ENCODE data around the gene TAF11L14. TPM values are rescaled to one million over a fixed set of nuclear protein-coding genes. Genes with fewer than 3 reads are reported as not detected.
"Not testable (repeated sequence)": the region's sequence is repeated elsewhere in the genome, so short reads cannot be mapped to it uniquely, and the experiment has no call there.

TAF11L14 gene
- total RNA-seq, 1 donor, result not detected

GRCh38 chr5:17655201-17655759 is 21.0 kb downstream of the TAF11L14 start:
- not testable (repeated sequence) for H3K4me3 ChIP-seq (ENCODE audit: low read length); H3K4me1 ChIP-seq (ENCODE audit: insufficient read depth, low read length); H3K9me3 ChIP-seq (ENCODE audit: low read depth, low read length); H3K27me3 ChIP-seq (ENCODE audit: insufficient read depth, low read length)

DNA sequence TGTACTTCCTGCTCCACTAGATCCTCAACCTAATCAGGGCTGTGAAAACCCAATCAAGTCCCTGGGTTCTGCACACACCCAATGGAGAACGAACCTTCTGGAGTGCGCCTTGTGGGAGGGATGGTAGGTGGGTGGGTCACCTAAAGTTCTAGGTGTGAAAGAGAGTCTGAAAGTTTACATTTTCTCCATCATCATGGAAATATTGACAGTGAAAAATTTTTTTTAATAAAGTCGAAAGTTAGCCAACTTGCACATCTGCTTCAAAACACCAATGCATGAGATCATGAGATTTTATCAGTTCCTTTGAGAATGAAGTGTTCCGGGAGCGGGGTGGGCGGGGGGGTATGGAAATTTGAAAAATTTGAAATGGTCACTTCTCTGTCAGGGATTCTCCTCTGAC is 21.7 kb downstream of the TAF11L14 start:
- Histone ChIP-seq H3K27me3 (ENCODE audit: insufficient read depth, low read length) (no peaks in the 10 kb centered on the region), H3K4me3 (ENCODE audit: low read length) (no peak overlapping the region), H3K4me1 (ENCODE audit: insufficient read depth, low read length) (no peaks in the 10 kb centered on the region), H3K9me3 (ENCODE audit: low read depth, low read length) (no peaks in the 10 kb centered on the region)

DNA sequence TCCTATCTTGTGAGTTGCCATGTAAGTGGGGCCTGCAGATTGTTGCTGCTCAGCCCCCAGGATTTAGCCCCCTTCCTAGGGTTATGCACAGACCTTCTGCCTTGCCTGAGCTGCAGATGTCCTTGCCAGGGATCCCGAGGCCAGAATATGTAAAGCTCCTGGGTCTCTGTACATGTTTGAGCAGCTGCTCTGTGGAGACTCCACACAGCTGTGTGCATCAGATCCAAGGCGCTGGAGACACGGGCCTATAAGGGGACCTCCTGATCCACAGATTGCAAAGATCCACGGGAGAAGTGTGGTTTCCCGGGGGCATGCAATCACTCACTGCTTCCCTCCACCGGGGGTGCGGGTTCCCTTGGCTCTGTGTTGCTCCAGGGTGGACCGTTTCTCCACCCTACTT is 28.9 kb downstream of the TAF11L14 start:
- peaks cover 6% of the 10 kb centered on the region for H3K9me3 ChIP-seq (ENCODE audit: low read depth, low read length)
- H3K27me3 ChIP-seq (ENCODE audit: insufficient read depth, low read length), result no peaks in the 10 kb centered on the region
- H3K4me1 ChIP-seq (ENCODE audit: insufficient read depth, low read length), result no peaks in the 10 kb centered on the region

DNA sequence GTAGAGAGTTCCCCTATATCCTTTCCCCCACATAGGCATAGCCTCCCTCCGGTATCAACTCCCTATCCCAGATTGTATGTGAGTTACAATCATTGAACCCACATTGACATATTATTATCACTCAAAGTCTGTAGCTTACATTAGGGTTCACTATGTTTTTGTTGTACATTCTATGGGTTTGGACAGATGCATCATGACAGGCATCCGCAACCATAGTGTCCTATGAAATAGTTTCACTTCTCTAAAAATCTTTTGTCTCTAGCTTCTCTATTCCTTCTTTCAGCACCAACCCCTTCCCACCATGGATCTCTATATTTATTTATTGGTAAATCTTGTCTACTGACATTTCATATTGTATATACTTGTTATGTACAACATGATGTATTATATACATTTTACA is 31.6 kb downstream of the TAF11L14 start:
- peaks cover 6% of the 10 kb centered on the region for H3K9me3 ChIP-seq (ENCODE audit: low read depth, low read length)

More for the DNA sequence above, 28.9 kb downstream of the TAF11L14 start:
- H3K4me3 ChIP-seq (ENCODE audit: low read length), result no peak overlapping the region

GRCh38 chr5:17666726-17667235 is 32.5 kb downstream of the TAF11L14 start:
- Histone ChIP-seq H3K27me3 (ENCODE audit: insufficient read depth, low read length) (no peaks in the 10 kb centered on the region), H3K9me3 (ENCODE audit: low read depth, low read length) (peaks cover 6% of the 10 kb centered on the region), H3K4me3 (ENCODE audit: low read length) (no peak overlapping the region), H3K4me1 (ENCODE audit: insufficient read depth, low read length) (no peaks in the 10 kb centered on the region)

More for the DNA sequence above, 31.6 kb downstream of the TAF11L14 start:
- Histone ChIP-seq H3K4me1 (ENCODE audit: insufficient read depth, low read length) (no peaks in the 10 kb centered on the region), H3K27me3 (ENCODE audit: insufficient read depth, low read length) (no peaks in the 10 kb centered on the region), H3K4me3 (ENCODE audit: low read length) (no peak overlapping the region)

GRCh38 chr5:17670353-17670752 is 36.1 kb downstream of the TAF11L14 start:
- no peak overlapping the region for H3K4me3 ChIP-seq (ENCODE audit: low read length)
- no peaks in the 10 kb centered on the region for H3K27me3 ChIP-seq (ENCODE audit: insufficient read depth, low read length)
- H3K9me3 ChIP-seq (ENCODE audit: low read depth, low read length), result peaks cover 6% of the 10 kb centered on the region
- no peaks in the 10 kb centered on the region for H3K4me1 ChIP-seq (ENCODE audit: insufficient read depth, low read length)

DNA sequence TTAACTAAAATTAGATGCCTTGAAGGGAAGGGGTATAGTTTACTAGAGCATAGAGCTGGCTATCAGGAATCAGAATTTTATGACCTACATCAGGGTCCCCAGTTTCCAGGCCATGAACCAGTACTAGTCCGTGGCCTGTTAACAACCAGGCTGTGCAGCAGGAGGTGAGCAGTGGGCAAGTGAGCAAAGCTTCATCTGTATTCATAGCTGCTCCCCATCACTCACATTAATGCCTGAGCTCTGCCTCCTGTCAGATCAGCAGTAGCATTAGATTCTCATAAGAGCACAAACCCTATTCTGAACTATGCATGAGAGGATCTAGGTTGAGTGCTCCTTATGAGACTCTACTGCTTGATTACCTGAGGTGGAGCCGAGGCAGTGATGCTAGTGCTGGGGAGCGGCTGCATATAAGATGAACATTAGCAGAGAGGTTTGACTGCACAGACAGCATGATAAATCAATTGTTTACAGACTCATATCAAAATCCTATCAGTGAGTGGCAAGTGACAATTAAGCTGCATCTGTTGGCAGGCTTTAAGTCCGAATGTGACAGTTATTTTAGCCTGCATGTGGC is 44.6 kb downstream of the TAF11L14 start:
- H3K27me3 ChIP-seq (ENCODE audit: insufficient read depth, low read length), result no peaks in the 10 kb centered on the region
- no peak overlapping the region for H3K4me3 ChIP-seq (ENCODE audit: low read length)
- no peaks in the 10 kb centered on the region for H3K9me3 ChIP-seq (ENCODE audit: low read depth, low read length)
- H3K4me1 ChIP-seq (ENCODE audit: insufficient read depth, low read length), result no peaks in the 10 kb centered on the region

GRCh38 chr5:17679597-17680203 is 45.4 kb downstream of the TAF11L14 start:
- H3K9me3 ChIP-seq (ENCODE audit: low read depth, low read length), result no peaks in the 10 kb centered on the region
- no peak overlapping the region for H3K4me3 ChIP-seq (ENCODE audit: low read length)
- H3K4me1 ChIP-seq (ENCODE audit: insufficient read depth, low read length), result no peaks in the 10 kb centered on the region
- no peaks in the 10 kb centered on the region for H3K27me3 ChIP-seq (ENCODE audit: insufficient read depth, low read length)

GRCh38 chr5:17680737-17681136 is 46.5 kb downstream of the TAF11L14 start:
- Histone ChIP-seq H3K4me3 (ENCODE audit: low read length) (no peak overlapping the region), H3K4me1 (ENCODE audit: insufficient read depth, low read length) (no peaks in the 10 kb centered on the region), H3K27me3 (ENCODE audit: insufficient read depth, low read length) (no peaks in the 10 kb centered on the region), H3K9me3 (ENCODE audit: low read depth, low read length) (no peaks in the 10 kb centered on the region)

Other genes starting within 250 kb of the TAF11L14 start
- not detected for gene TAF11L2, start 136.2 kb upstream of the TAF11L14 start, total RNA-seq
- gene TAF11L3, start 116.1 kb upstream of the TAF11L14 start, total RNA-seq, result not detected
- gene TAF11L4, start 112.7 kb upstream of the TAF11L14 start, total RNA-seq, result not detected
- gene TAF11L5, start 109.2 kb upstream of the TAF11L14 start, total RNA-seq, result not detected
- gene TAF11L6, start 105.8 kb upstream of the TAF11L14 start, total RNA-seq, result not detected
- not detected for gene TAF11L7, start 48.7 kb upstream of the TAF11L14 start, total RNA-seq
- not detected for gene TAF11L8, start 43.5 kb upstream of the TAF11L14 start, total RNA-seq
- not detected for gene TAF11L9, start 40.1 kb upstream of the TAF11L14 start, total RNA-seq
- gene TAF11L10, start 36.6 kb upstream of the TAF11L14 start, total RNA-seq, result not detected
- gene TAF11L11, start 30.3 kb upstream of the TAF11L14 start, total RNA-seq, result not detected
- gene TAF11L12, start 24.1 kb upstream of the TAF11L14 start, total RNA-seq, result not detected
- not detected for gene TAF11L13, start 2.4 kb upstream of the TAF11L14 start, total RNA-seq